K562 (cell line): ENCODE results near the gene TMEM50B. TPM values are rescaled to one million over a fixed set of nuclear protein-coding genes. Genes with fewer than 3 reads are reported as not detected.
A peak's percentile ranks its signal among the peaks of the same experiment; 100 is the strongest.

Source experiments
- ATF1 ChIP-seq, 2 experiments: fragments of 450-650 bp in 1 of 2; IDR thresholded peaks; 2 replicates each; pipeline ENCODE4 v1.6.1; 2016; ENCODE audit warnings: missing compliant biosample characterization in 1 of 2, missing genetic modification characterization in 1 of 2
- BRD4 ChIP-seq: fragments of 200-600 bp; sonication (generic); IDR thresholded peaks from 2 replicates; pipeline ENCODE4 v1.6.1; 2017; ENCODE audit warnings: inconsistent platforms
- HDAC2 ChIP-seq: fragments of 450-650 bp; IDR thresholded peaks from 2 replicates; pipeline ENCODE4 v1.6.1; 2016; ENCODE audit warnings: mild to moderate bottlenecking
- MTA1 ChIP-seq: fragments of 450-650 bp; IDR thresholded peaks from 2 replicates; pipeline ENCODE4 v1.6.1; 2017; ENCODE audit warnings: borderline replicate concordance
- OTX1 ChIP-seq: fragments of 450-650 bp; formaldehyde crosslinking; IDR thresholded peaks from 2 replicates; pipeline ENCODE4 v1.4.0; 2022; ENCODE audit warnings: mild to moderate bottlenecking
- POLR2H ChIP-seq: IDR thresholded peaks from 2 replicates; pipeline ENCODE4 v1.6.1; 2016; ENCODE audit warnings: missing genetic modification characterization, low read depth, mild to moderate bottlenecking, control low read depth, missing compliant biosample characterization, moderate library complexity
- RFX7 ChIP-seq: fragments of 250-450 bp; sonication (Bioruptor Pico); IDR thresholded peaks from 2 replicates; pipeline ENCODE4 v1.5.1; 2021; ENCODE audit warnings: mild to moderate bottlenecking
- ZC3H4 ChIP-seq: sonication (generic); formaldehyde crosslinking; IDR thresholded peaks from 2 replicates; pipeline ENCODE4 v1.9.0; 2021; ENCODE audit warnings: missing genetic modification reagents, borderline replicate concordance
- ZNF431 ChIP-seq: sonication (generic); formaldehyde crosslinking; IDR thresholded peaks from 2 replicates; pipeline ENCODE4 v1.8.0; 2022; ENCODE audit warnings: mild to moderate bottlenecking, missing genetic modification reagents
- polyA plus RNA-seq, 8 experiments: library from polyadenylated mRNA; depleted of rRNA in 4 of 8; stranded (reverse) in 5 of 8; unstranded in 3 of 8; fragments of >200 nt; fragmentation: Nextera tagmentation in 2 of 8; fragmentation: Illumina TruSeq in 1 of 8; extraction: Ambion mirVana in 2 of 8; extraction: Trizol in 1 of 8; gene quantifications; 2 replicates each; pipeline versions ENCODE4 v1.2.1 to v1.2.3, GENCODE V29; 2011 to 2014; ENCODE audit warnings: inconsistent platforms in 1 of 8, missing spikeins in 1 of 8
- total RNA-seq, 7 experiments: library from RNA; depleted of rRNA in 6 of 7; stranded (reverse); fragments of >200 nt in 6 of 7; fragmentation: Illumina TruSeq in 2 of 7; extraction: Trizol in 2 of 7; gene quantifications; 2 replicates each; pipeline versions ENCODE4 v1.2.1 to v1.2.3, GENCODE V29; 2011 to 2021; ENCODE audit warnings: low replicate concordance in 1 of 7
- TF ChIP-seq, protein P1 (sequence below): fragments of 450-650 bp; IDR thresholded peaks from 2 replicates; pipeline ENCODE4 v1.6.1; 2017; ENCODE audit warnings: antibody characterized with exemption
- TF ChIP-seq, protein P2 (sequence below): fragments of 250-450 bp; sonication (Bioruptor Pico); IDR thresholded peaks from 2 replicates; pipeline ENCODE4 v1.6.1; 2021; ENCODE audit warnings: mild to moderate bottlenecking
- TF ChIP-seq, protein P3 (sequence below): sonication (generic); formaldehyde crosslinking; IDR thresholded peaks from 2 replicates; pipeline ENCODE4 v1.8.0; 2023; ENCODE audit warnings: mild to moderate bottlenecking, missing genetic modification reagents
- TF ChIP-seq, protein P4 (sequence below): IDR thresholded peaks from 3 replicates; pipeline ENCODE4 v1.6.1; 2011; ENCODE audit warnings: borderline replicate concordance, mild to moderate bottlenecking, moderate library complexity; ENCODE audit not compliant: insufficient read length; ENCODE audit errors: extremely low read depth
- TF ChIP-seq, protein P5 (sequence below): fragments of 250-450 bp; sonication (Bioruptor Pico); IDR thresholded peaks from 2 replicates; pipeline ENCODE4 v1.9.0; 2021; ENCODE audit warnings: mild to moderate bottlenecking, inconsistent platforms
- TF ChIP-seq, protein P6 (sequence below): fragments of 250-450 bp; sonication (Bioruptor Pico); IDR thresholded peaks from 2 replicates; pipeline ENCODE4 v1.5.0; 2021; ENCODE audit warnings: mild to moderate bottlenecking, borderline replicate concordance

The TMEM50B gene
- total and polyA plus RNA-seq, 9 of the 15 experiments (the other 6 are each of a cell fraction or from before 2014, with no cell fraction given), result 20.5 to 64.6 (median 28.9) TPM

DNA sequence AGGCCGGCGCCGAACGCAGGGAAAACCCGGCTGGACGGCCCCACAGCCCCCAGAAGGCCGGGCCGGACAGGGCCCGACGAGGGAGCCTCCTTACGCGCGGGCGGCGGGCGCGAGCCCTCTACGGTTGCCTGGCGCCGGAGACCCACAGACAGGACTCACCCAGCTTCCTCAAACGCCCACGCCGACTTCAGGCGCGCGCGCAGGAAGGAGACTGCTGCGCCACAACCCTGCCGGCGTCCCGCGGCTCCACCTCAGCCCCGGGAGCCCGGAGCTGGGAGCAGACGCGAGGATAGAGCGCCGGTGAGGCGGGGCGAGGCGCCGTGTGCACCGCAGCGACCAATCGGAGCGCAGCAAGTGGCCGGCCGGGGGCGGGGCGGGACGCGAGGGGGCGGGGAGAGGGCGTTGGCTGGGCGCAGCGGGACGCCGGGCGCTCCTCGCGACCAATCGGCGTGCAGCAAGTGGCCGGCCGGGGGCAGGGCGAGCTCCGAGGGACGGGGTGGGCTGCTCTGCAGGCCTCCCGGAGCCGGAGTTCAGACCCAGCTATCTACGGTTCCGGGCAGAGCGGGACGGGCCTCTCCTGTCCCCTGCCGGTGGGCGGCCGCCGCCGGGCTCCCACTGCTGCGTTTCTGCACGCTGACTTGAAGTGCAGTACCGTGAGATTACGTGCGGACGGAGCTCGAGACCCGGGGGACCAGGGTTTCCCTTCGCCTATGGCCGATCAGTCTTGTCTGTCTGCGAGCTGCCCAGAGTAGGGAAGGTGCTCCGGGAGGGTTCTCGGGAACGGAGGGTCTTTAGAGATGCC is at the start of gene TMEM50B (continued):
- TF ChIP-seq, protein P1, sequence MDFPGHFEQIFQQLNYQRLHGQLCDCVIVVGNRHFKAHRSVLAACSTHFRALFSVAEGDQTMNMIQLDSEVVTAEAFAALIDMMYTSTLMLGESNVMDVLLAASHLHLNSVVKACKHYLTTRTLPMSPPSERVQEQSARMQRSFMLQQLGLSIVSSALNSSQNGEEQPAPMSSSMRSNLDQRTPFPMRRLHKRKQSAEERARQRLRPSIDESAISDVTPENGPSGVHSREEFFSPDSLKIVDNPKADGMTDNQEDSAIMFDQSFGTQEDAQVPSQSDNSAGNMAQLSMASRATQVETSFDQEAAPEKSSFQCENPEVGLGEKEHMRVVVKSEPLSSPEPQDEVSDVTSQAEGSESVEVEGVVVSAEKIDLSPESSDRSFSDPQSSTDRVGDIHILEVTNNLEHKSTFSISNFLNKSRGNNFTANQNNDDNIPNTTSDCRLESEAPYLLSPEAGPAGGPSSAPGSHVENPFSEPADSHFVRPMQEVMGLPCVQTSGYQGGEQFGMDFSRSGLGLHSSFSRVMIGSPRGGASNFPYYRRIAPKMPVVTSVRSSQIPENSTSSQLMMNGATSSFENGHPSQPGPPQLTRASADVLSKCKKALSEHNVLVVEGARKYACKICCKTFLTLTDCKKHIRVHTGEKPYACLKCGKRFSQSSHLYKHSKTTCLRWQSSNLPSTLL, result no peak
- TF ChIP-seq RFX7 (CRISPR knock-in tag) (no peak), ZNF431 (CRISPR knock-in tag) (no peak; the same call in 1 of the 2 replicates), MTA1 (peak; percentile 45), ATF1 (CRISPR knock-in tag; IDR thresholded peaks at IDR 0.05) (peak; percentile 71), ATF1 (tag; IDR thresholded peaks at IDR 0.05) (no peak), POLR2H (peak; percentile 85), BRD4 (no peak; the same call in 1 of the 2 replicates), ZC3H4 (CRISPR knock-in tag) (no peak), OTX1 (CRISPR knock-in tag) (0 out of 2 replicates have a peak, but pooled peaks have one; percentile 59), HDAC2 (peak; percentile 11; the same call in 1 of the 2 replicates)
- TF ChIP-seq, protein P2, sequence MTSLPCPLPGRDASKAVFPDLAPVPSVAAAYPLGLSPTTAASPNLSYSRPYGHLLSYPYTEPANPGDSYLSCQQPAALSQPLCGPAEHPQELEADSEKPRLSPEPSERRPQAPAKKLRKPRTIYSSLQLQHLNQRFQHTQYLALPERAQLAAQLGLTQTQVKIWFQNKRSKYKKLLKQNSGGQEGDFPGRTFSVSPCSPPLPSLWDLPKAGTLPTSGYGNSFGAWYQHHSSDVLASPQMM (CRISPR knock-in tag), result no peak
- TF ChIP-seq, protein P3, sequence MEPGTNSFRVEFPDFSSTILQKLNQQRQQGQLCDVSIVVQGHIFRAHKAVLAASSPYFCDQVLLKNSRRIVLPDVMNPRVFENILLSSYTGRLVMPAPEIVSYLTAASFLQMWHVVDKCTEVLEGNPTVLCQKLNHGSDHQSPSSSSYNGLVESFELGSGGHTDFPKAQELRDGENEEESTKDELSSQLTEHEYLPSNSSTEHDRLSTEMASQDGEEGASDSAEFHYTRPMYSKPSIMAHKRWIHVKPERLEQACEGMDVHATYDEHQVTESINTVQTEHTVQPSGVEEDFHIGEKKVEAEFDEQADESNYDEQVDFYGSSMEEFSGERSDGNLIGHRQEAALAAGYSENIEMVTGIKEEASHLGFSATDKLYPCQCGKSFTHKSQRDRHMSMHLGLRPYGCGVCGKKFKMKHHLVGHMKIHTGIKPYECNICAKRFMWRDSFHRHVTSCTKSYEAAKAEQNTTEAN (CRISPR knock-in tag), result no peak
- TF ChIP-seq, protein P4, sequence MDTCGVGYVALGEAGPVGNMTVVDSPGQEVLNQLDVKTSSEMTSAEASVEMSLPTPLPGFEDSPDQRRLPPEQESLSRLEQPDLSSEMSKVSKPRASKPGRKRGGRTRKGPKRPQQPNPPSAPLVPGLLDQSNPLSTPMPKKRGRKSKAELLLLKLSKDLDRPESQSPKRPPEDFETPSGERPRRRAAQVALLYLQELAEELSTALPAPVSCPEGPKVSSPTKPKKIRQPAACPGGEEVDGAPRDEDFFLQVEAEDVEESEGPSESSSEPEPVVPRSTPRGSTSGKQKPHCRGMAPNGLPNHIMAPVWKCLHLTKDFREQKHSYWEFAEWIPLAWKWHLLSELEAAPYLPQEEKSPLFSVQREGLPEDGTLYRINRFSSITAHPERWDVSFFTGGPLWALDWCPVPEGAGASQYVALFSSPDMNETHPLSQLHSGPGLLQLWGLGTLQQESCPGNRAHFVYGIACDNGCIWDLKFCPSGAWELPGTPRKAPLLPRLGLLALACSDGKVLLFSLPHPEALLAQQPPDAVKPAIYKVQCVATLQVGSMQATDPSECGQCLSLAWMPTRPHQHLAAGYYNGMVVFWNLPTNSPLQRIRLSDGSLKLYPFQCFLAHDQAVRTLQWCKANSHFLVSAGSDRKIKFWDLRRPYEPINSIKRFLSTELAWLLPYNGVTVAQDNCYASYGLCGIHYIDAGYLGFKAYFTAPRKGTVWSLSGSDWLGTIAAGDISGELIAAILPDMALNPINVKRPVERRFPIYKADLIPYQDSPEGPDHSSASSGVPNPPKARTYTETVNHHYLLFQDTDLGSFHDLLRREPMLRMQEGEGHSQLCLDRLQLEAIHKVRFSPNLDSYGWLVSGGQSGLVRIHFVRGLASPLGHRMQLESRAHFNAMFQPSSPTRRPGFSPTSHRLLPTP, result no peak
- TF ChIP-seq, protein P5, sequence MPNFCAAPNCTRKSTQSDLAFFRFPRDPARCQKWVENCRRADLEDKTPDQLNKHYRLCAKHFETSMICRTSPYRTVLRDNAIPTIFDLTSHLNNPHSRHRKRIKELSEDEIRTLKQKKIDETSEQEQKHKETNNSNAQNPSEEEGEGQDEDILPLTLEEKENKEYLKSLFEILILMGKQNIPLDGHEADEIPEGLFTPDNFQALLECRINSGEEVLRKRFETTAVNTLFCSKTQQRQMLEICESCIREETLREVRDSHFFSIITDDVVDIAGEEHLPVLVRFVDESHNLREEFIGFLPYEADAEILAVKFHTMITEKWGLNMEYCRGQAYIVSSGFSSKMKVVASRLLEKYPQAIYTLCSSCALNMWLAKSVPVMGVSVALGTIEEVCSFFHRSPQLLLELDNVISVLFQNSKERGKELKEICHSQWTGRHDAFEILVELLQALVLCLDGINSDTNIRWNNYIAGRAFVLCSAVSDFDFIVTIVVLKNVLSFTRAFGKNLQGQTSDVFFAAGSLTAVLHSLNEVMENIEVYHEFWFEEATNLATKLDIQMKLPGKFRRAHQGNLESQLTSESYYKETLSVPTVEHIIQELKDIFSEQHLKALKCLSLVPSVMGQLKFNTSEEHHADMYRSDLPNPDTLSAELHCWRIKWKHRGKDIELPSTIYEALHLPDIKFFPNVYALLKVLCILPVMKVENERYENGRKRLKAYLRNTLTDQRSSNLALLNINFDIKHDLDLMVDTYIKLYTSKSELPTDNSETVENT (CRISPR knock-in tag), result peak; percentile 74
- TF ChIP-seq, protein P6, sequence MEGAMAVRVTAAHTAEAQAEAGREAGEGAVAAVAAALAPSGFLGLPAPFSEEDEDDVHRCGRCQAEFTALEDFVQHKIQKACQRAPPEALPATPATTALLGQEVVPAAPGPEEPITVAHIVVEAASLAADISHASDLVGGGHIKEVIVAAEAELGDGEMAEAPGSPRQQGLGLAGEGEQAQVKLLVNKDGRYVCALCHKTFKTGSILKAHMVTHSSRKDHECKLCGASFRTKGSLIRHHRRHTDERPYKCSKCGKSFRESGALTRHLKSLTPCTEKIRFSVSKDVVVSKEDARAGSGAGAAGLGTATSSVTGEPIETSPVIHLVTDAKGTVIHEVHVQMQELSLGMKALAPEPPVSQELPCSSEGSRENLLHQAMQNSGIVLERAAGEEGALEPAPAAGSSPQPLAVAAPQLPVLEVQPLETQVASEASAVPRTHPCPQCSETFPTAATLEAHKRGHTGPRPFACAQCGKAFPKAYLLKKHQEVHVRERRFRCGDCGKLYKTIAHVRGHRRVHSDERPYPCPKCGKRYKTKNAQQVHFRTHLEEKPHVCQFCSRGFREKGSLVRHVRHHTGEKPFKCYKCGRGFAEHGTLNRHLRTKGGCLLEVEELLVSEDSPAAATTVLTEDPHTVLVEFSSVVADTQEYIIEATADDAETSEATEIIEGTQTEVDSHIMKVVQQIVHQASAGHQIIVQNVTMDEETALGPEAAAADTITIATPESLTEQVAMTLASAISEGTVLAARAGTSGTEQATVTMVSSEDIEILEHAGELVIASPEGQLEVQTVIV (CRISPR knock-in tag), result no peak
